Activated CD4-positive, alpha-beta memory T cell treated with anti-CD3 and anti-CD28 coated beads for 36 hours (primary cell): ENCODE results near the gene HPX. TPM values are rescaled to one million over a fixed set of nuclear protein-coding genes. Genes with fewer than 3 reads are reported as not detected.

ENCODE experiments used
- CTCF ChIA-PET: fragments of 350-600 bp; sonication (Branson Sonifier 250); formaldehyde crosslinking; loops from one replicate; lab custom pipeline; 2021; ENCODE audit warnings: antibody characterized with exemption, inconsistent platforms; lab: Charles Lee
- POLR2A ChIA-PET: fragments of 350-600 bp; sonication (Branson Sonifier 250); formaldehyde crosslinking; loops from one replicate; lab custom pipeline; 2021; ENCODE audit warnings: antibody characterized with exemption; lab: Charles Lee
- DNase-seq: peaks from one replicate; pipeline ENCODE4 v3.0.0-alpha.2; 2020
- H3K27ac Mint-ChIP-seq: one replicate; pipeline ENCODE4 v1.8.0; 2021; ENCODE audit warnings: mixed read lengths
- H3K27me3 Mint-ChIP-seq: one replicate; pipeline ENCODE4 v1.8.0; 2021; ENCODE audit warnings: mixed read lengths
- H3K36me3 Mint-ChIP-seq: one replicate; pipeline ENCODE4 v1.8.0; 2021; ENCODE audit warnings: mixed read lengths
- H3K4me1 Mint-ChIP-seq: one replicate; pipeline ENCODE4 v1.8.0; 2021; ENCODE audit warnings: low read depth, mixed read lengths
- H3K4me3 Mint-ChIP-seq: one replicate; pipeline ENCODE4 v1.8.0; 2021; ENCODE audit warnings: mild to moderate bottlenecking, mixed read lengths
- H3K9me3 Mint-ChIP-seq: one replicate; pipeline ENCODE4 v1.8.0; 2021; ENCODE audit warnings: mixed read lengths
- intact Hi-C: fragments of 100-400 bp; cut with micrococcal nuclease; formaldehyde crosslinking; loops from one replicate; pipeline ENCODE4 v1.15.1; 2023
- total RNA-seq, 2 experiments: library from RNA; stranded (reverse); gene quantifications; one replicate each; pipeline ENCODE4 v1.2.3, GENCODE V29; 2021

Gene HPX, protein sequence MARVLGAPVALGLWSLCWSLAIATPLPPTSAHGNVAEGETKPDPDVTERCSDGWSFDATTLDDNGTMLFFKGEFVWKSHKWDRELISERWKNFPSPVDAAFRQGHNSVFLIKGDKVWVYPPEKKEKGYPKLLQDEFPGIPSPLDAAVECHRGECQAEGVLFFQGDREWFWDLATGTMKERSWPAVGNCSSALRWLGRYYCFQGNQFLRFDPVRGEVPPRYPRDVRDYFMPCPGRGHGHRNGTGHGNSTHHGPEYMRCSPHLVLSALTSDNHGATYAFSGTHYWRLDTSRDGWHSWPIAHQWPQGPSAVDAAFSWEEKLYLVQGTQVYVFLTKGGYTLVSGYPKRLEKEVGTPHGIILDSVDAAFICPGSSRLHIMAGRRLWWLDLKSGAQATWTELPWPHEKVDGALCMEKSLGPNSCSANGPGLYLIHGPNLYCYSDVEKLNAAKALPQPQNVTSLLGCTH
- total RNA-seq, result under 1 TPM in 1 of 2 experiments, not detected in 1; 0.56 TPM

- no peak for DNase-seq
- H3K36me3 Mint-ChIP-seq, result no peaks in the 10 kb centered on the region
- ChIA-PET POLR2A (interaction anchor here (1.5 kb wide), 1 partner anchor 62 kb away, joined by 4 read pairs; no protein-coding TSS in a partner anchor), CTCF (interaction anchor here (0.5 to 11.5 kb wide), 7 partner anchors 12 to 265 kb away, joined by 3 to 661 read pairs (median 3); no protein-coding TSS in a partner anchor)
- H3K4me1 Mint-ChIP-seq, result no peaks in the 10 kb centered on the region
- H3K9me3 Mint-ChIP-seq, result no peaks in the 10 kb centered on the region
- H3K27me3 Mint-ChIP-seq, result no peaks in the 10 kb centered on the region
- H3K27ac Mint-ChIP-seq, result no peak within 1 kb of the TSS
- no peak within 1 kb of the TSS for H3K4me3 Mint-ChIP-seq
- intact Hi-C loops, result no loop called here
Measured at GRCh38 chr11:6440906-6441358, at the start of gene HPX. Gene HPX (minus strand): TSS chr11:6440987. CDS start chr11:6440963, 24 bp downstream.

- H3K27ac Mint-ChIP-seq, result peak overlapping the region; percentile 36
- peaks cover 9% of the 10 kb centered on the region for H3K36me3 Mint-ChIP-seq
- H3K4me3 Mint-ChIP-seq, result no peak overlapping the region
- POLR2A ChIA-PET, result no interaction called here
- no peaks in the 10 kb centered on the region for H3K4me1 Mint-ChIP-seq
- no peak for DNase-seq
- no peaks in the 10 kb centered on the region for H3K9me3 Mint-ChIP-seq
- CTCF ChIA-PET, result interaction anchor here (1.0 to 2.3 kb wide), 4 partner anchors 34 to 250 kb away, joined by 3 to 9 read pairs (median 3); no protein-coding TSS in a partner anchor
- intact Hi-C loops, result no loop called here
- no peaks in the 10 kb centered on the region for H3K27me3 Mint-ChIP-seq
Measured at GRCh38 chr11:6489306-6489705, 48.5 kb upstream of the HPX start.

DNA sequence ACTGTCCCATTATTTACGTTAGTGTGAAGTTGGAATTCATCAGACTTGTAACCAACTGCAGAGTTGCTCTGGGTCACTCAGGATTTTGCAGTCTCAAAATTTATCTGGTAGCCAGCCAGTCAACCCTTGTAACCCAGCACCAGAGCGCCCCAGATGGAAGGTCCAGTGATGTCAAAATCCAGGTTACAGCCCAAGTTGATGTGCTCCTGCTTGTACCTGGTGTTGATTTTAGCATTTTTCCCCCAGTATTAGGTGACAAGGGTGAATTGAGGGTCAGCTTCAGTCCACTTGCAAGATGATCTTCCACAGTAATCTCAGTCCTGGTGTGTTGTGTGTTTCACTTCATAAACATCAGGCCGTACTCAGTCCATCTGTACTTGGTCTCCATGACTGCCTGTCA is 48.0 kb upstream of the HPX start:
- ChIA-PET CTCF (interaction anchor here (1.2 to 2.3 kb wide), 2 partner anchors 110 to 250 kb away, joined by 3 to 9 read pairs; no protein-coding TSS in a partner anchor), POLR2A (no interaction called here)
- Mint-ChIP-seq H3K27me3 (no peaks in the 10 kb centered on the region), H3K27ac (no peak overlapping the region), H3K4me1 (no peaks in the 10 kb centered on the region), H3K4me3 (no peak overlapping the region), H3K9me3 (no peaks in the 10 kb centered on the region), H3K36me3 (peaks cover 9% of the 10 kb centered on the region)
- intact Hi-C loops, result no loop called here
- DNase-seq, result no peak

- DNase-seq, result no peak
- peaks cover 12% of the 10 kb centered on the region for H3K36me3 Mint-ChIP-seq
- POLR2A ChIA-PET, result no interaction called here
- H3K27me3 Mint-ChIP-seq, result no peaks in the 10 kb centered on the region
- intact Hi-C loops, result no loop called here
- H3K9me3 Mint-ChIP-seq, result no peaks in the 10 kb centered on the region
- H3K27ac Mint-ChIP-seq, result no peak overlapping the region
- peaks cover 3% of the 10 kb centered on the region for H3K4me1 Mint-ChIP-seq
- CTCF ChIA-PET, result interaction anchor here (0.7 kb wide), 1 partner anchor 43 kb away, joined by 3 read pairs; no protein-coding TSS in a partner anchor
- no peak overlapping the region for H3K4me3 Mint-ChIP-seq
Measured at GRCh38 chr11:6488342-6488741, 47.6 kb upstream of the HPX start.

DNA sequence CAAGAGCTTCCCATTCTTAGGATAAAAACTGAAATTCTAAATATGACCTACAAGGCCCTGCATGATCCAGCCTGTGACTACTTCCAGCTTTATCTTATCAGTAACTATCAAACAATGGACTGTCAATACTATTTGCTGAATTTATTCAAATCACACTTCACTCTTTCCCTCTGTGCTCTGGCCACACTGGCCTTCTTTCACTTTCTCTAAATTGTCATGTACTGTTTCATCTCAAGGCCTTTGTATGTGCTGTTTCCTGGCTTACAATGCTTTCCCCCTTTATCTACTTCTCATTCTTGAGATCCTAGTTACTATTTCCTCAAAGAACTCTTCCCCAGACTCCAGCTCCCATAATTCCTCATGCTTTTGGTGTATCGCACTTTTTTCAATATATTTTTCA is 46.2 kb upstream of the HPX start:
- H3K4me3 Mint-ChIP-seq, result no peak overlapping the region
- POLR2A ChIA-PET, result no interaction called here
- H3K9me3 Mint-ChIP-seq, result no peaks in the 10 kb centered on the region
- H3K27me3 Mint-ChIP-seq, result no peaks in the 10 kb centered on the region
- CTCF ChIA-PET, result interaction anchor here (0.8 to 5.0 kb wide), 3 partner anchors 19 to 108 kb away, joined by 3 to 21 read pairs (median 8); no protein-coding TSS in a partner anchor
- H3K4me1 Mint-ChIP-seq, result peaks cover 15% of the 10 kb centered on the region
- DNase-seq, result no peak
- no peak overlapping the region for H3K27ac Mint-ChIP-seq
- H3K36me3 Mint-ChIP-seq, result peaks cover 20% of the 10 kb centered on the region
- intact Hi-C loops, result no loop called here

GRCh38 chr11:6486256-6486655 is 45.5 kb upstream of the HPX start:
- POLR2A ChIA-PET, result no interaction called here
- intact Hi-C loops, result no loop called here
- H3K27ac Mint-ChIP-seq, result no peak overlapping the region

DNA sequence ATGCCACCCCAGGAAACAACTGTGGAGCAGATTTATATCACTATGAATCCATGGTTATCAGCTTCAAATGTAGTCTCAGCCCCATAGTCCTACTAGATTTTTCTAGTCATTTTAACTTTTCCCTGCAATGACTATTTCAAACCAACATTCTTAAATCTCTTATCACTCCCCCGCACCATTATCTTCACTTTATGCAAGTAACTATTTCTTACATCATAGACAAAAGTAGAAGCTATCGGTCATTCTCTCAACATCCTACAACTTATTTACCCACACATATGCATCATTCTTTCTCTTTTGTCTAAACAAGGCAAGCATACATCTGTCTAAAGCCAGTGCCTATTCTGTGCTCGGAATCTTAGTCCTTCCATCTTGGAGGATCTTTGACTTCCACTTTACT is 44.9 kb upstream of the HPX start:
- ChIA-PET CTCF (interaction anchor here (1.1 to 5.0 kb wide), 3 partner anchors 20 to 106 kb away, joined by 3 to 21 read pairs (median 8); no protein-coding TSS in a partner anchor), POLR2A (interaction anchor here (1.0 kb wide), 1 partner anchor 95 kb away, joined by 3 read pairs; the partner anchor contains the start of gene SMPD1)
- no peak for DNase-seq
- Mint-ChIP-seq H3K27ac (no peak overlapping the region), H3K9me3 (no peaks in the 10 kb centered on the region), H3K4me1 (peaks cover 17% of the 10 kb centered on the region), H3K36me3 (peaks cover 20% of the 10 kb centered on the region), H3K27me3 (no peaks in the 10 kb centered on the region), H3K4me3 (no peak overlapping the region)
- intact Hi-C loops, result no loop called here

More at GRCh38 chr11:6486256-6486655, 45.5 kb upstream of the HPX start:
- H3K27me3 Mint-ChIP-seq, result no peaks in the 10 kb centered on the region
- H3K9me3 Mint-ChIP-seq, result no peaks in the 10 kb centered on the region
- peaks cover 15% of the 10 kb centered on the region for H3K4me1 Mint-ChIP-seq
- no peak overlapping the region for H3K4me3 Mint-ChIP-seq
- CTCF ChIA-PET, result interaction anchor here (0.8 to 5.0 kb wide), 3 partner anchors 19 to 107 kb away, joined by 3 to 21 read pairs (median 8); no protein-coding TSS in a partner anchor
- no peak for DNase-seq
- peaks cover 20% of the 10 kb centered on the region for H3K36me3 Mint-ChIP-seq

DNA sequence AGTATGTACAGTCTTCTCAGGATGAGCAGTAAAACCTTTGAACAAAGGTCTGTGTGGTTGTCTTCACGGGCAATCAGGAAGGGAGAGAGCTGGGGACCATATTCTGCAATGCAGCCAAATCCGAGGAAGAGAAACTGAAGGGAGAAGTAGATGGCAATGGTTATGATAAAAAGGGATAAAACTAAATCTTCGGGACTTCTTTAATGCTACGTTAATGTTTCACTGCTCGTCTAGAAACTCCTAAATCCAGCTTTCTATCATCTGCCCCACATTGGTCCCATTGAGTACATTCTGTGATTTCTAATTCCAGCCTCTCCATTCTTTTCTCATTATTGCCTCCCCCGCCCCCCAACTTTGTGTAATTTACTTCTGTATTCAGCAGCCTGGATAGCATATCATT is 42.2 kb upstream of the HPX start:
- Mint-ChIP-seq H3K27ac (peak overlapping the region; percentile 96), H3K36me3 (peaks cover 28% of the 10 kb centered on the region), H3K9me3 (no peaks in the 10 kb centered on the region), H3K4me3 (peak overlapping the region; percentile 91), H3K4me1 (peaks cover 35% of the 10 kb centered on the region), H3K27me3 (no peaks in the 10 kb centered on the region)
- CTCF ChIA-PET, result interaction anchor here (1.2 to 5.0 kb wide), 5 partner anchors 23 to 272 kb away, joined by 3 to 25 read pairs (median 10); partner anchors contain the start of gene MRPL17
- POLR2A ChIA-PET, result interaction anchor here (2.3 kb wide), 1 partner anchor 92 kb away, joined by 14 read pairs; the partner anchor contains the start of gene SMPD1
- no peak for DNase-seq
- intact Hi-C loops, result loop anchor here (5.0 kb wide), 1 partner anchor 264 kb away; no protein-coding TSS in a partner anchor

- intact Hi-C loops, result loop anchor here (5.0 kb wide), 1 partner anchor 265 kb away; no protein-coding TSS in a partner anchor
- no peak for DNase-seq
- H3K4me1 Mint-ChIP-seq, result peaks cover 35% of the 10 kb centered on the region
- POLR2A ChIA-PET, result interaction anchor here (0.6 to 2.3 kb wide), 7 partner anchors 8 to 219 kb away, joined by 3 to 14 read pairs (median 4); partner anchors contain the start of genes APBB1 and SMPD1
- H3K36me3 Mint-ChIP-seq, result peaks cover 33% of the 10 kb centered on the region
- H3K4me3 Mint-ChIP-seq, result peak overlapping the region; percentile 91
- H3K27me3 Mint-ChIP-seq, result no peaks in the 10 kb centered on the region
- CTCF ChIA-PET, result interaction anchor here (1.2 to 5.0 kb wide), 10 partner anchors 23 to 272 kb away, joined by 3 to 25 read pairs (median 6); partner anchors contain the start of genes MRPL17 and TPP1
- H3K27ac Mint-ChIP-seq, result peak overlapping the region; percentile 96
- H3K9me3 Mint-ChIP-seq, result no peaks in the 10 kb centered on the region
Measured at GRCh38 chr11:6482441-6482840, 41.7 kb upstream of the HPX start.

DNA sequence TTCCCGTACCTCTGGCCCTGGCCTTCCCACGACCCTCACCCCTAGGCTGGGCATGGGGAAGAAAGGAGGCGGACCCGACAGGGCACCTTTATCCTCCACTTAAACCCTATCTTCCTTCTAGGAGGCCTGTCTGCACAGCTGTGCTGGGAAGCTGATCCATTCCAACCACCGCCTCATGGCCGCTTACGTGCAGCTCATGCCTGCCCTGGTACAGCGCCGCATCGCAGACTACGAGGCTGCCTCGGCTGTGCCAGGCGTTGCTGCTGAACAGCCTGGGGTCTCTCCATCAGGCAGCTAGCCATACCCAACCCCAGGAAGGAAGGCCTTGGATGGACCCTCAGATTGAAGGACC is 41.1 kb upstream of the HPX start:
- peaks cover 33% of the 10 kb centered on the region for H3K36me3 Mint-ChIP-seq
- no peak for DNase-seq
- no peaks in the 10 kb centered on the region for H3K9me3 Mint-ChIP-seq
- POLR2A ChIA-PET, result interaction anchor here (0.6 to 2.3 kb wide), 11 partner anchors 8 to 264 kb away, joined by 3 to 14 read pairs (median 4); partner anchors contain the start of genes APBB1, SMPD1 and TAF10
- H3K27ac Mint-ChIP-seq, result peak overlapping the region; percentile 96
- peaks cover 35% of the 10 kb centered on the region for H3K4me1 Mint-ChIP-seq
- CTCF ChIA-PET, result interaction anchor here (0.8 to 3.6 kb wide), 13 partner anchors 24 to 273 kb away, joined by 3 to 25 read pairs (median 4); partner anchors contain the start of genes MRPL17 and TPP1
- peak overlapping the region; percentile 91 for H3K4me3 Mint-ChIP-seq
- no peaks in the 10 kb centered on the region for H3K27me3 Mint-ChIP-seq
- intact Hi-C loops, result loop anchor here (1.0 to 5.0 kb wide), 7 partner anchors 63 to 265 kb away; partner anchors contain the start of genes APBB1, FHIP1B, ILK and MRPL17
